Suprapubic skin (tissue), 3 donors: ENCODE measurements around the gene CCDC102B.

Experiments
- POLR2A ChIP-seq, 2 donors: fragments of 450-650 bp; IDR thresholded peaks; one replicate each; pipeline ENCODE4 v1.6.1; 2017; ENCODE audit warnings: antibody characterized with exemption in 2 of 2, mild to moderate bottlenecking in 2 of 2, moderate library complexity in 2 of 2
- TF ChIP-seq, protein P1 (sequence below), 2 donors: fragments of 200-600 bp in 1 of 2; fragments of 450-650 bp in 1 of 2; sonication (generic) in 1 of 2; IDR thresholded peaks; one replicate each; pipeline ENCODE4 v1.5.1; 2016 to 2019; ENCODE audit warnings: antibody characterized with exemption in 2 of 2, mild to moderate bottlenecking in 1 of 2, moderate library complexity in 1 of 2

DNA sequence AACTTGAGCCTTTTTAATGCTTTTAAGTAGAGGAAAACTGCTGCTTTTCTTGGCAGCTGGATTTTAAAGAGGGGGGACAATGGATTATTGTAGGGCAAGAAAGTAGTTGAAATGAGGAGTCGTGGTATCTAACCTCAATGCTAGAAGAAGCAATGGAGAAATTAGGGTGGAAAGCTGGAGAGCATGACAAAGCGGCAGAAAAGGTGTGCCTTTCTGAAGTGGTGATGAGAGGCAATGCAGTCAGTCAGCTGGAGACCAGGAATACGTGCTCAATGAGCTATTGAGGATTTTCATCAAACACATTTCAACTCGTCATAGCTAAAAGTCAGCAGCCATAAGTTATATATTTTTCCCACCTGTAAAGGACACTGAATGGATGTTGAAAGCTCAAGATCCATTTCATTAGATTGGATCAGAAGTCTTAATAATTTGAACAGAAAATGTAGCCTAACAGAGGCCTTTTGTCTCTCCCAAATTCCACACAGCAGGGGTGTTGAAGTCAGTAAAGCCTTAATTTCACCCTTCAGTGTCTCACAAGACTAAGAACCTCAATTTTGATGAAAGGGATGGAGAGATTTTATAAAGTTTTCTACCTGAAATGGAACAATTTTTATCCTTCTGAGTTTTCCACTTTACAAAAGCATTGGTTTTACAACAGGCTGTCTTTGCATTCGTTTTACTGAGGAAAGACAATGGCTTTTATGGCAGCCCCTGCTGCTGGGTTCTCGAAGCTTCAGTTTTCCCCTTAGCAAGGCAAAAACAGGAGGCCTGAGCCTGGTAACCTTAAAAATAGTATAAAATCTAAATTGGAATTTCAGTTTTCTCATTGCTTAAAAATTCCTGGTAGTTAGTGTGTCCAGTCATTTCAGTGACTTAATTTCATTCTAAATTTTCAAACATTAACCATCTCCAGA, 131.1 kb downstream of the CCDC102B start:
- no peak for TF ChIP-seq POLR2A (IDR thresholded peaks at IDR 0.05)
- TF ChIP-seq, protein P1, sequence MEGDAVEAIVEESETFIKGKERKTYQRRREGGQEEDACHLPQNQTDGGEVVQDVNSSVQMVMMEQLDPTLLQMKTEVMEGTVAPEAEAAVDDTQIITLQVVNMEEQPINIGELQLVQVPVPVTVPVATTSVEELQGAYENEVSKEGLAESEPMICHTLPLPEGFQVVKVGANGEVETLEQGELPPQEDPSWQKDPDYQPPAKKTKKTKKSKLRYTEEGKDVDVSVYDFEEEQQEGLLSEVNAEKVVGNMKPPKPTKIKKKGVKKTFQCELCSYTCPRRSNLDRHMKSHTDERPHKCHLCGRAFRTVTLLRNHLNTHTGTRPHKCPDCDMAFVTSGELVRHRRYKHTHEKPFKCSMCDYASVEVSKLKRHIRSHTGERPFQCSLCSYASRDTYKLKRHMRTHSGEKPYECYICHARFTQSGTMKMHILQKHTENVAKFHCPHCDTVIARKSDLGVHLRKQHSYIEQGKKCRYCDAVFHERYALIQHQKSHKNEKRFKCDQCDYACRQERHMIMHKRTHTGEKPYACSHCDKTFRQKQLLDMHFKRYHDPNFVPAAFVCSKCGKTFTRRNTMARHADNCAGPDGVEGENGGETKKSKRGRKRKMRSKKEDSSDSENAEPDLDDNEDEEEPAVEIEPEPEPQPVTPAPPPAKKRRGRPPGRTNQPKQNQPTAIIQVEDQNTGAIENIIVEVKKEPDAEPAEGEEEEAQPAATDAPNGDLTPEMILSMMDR (IDR thresholded peaks at IDR 0.05), result no peak
